ENCODE results near the gene NUDT8.

DNA sequence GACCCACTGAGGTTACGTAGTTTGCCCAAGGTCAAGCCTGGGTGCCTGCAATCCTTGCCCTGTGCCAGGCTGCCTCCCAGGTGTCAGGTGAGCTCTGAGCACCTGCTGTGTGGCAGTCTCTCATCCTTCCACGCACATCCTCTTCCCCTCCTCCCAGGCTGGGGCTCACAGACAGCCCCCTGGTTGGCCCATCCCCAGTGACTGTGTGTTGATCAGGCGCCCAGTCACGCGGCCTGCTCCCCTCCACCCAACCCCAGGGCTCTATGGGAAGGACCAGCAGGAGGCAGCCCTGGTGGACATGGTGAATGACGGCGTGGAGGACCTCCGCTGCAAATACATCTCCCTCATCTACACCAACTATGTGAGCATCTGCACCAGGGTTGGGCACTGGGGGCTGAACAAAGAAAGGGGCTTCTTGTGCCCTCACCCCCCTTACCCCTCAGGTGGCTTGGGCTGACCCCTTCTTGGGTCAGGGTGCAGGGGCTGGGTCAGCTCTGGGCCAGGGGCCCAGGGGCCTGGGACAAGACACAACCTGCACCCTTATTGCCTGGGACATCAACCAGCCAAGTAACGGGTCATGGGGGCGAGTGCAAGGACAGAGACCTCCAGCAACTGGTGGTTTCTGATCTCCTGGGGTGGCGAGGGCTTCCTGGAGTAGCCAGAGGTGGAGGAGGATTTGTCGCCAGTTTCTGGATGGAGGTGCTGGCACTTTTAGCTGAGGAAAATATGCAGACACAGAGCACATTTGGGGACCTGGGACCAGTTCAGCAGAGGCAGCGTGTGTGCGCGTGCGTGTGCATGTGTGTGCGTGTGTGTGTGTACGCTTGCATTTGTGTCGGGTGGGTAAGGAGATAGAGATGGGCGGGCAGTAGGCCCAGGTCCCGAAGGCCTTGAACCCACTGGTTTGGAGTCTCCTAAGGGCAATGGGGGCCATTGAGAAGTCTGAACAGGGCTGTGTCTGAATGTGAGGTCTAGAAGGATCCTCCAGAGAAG, 44.6 kb downstream of the NUDT8 start:
- TF ChIP-seq EZH2phosphoT487 (IDR thresholded peaks at IDR 0.05; ENCODE audit: insufficient read depth, low read depth) (no peak), EZH2 (IDR thresholded peaks at IDR 0.05; ENCODE audit: insufficient read depth, poor library complexity, severe bottlenecking) (no peak)
